ENCODE data around the gene BROX.

- TF ChIP-seq ATF3 (IDR thresholded peaks at IDR 0.05) (no peak), CTCF (IDR thresholded peaks at IDR 0.05; ENCODE audit: low read depth, low read length, missing input control) (no peak), EGR1 (IDR thresholded peaks at IDR 0.05; ENCODE audit: low read depth in 2 of 2) (no peak), RXRA (IDR thresholded peaks at IDR 0.05) (no peak), TAF1 (conservative IDR thresholded peaks at IDR 0.05) (no peak)
- TF ChIP-seq, protein P1, sequence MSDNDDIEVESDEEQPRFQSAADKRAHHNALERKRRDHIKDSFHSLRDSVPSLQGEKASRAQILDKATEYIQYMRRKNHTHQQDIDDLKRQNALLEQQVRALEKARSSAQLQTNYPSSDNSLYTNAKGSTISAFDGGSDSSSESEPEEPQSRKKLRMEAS (IDR thresholded peaks at IDR 0.05): no peak
These were observed 48.7 kb downstream of the BROX start for GRCh38 chr1:222761083-222761482.
